ENCODE measurements around the gene LUZP1. TPM values are rescaled to one million over a fixed set of nuclear protein-coding genes. Genes with fewer than 3 reads are reported as not detected.

The LUZP1 gene
- total RNA-seq, result 20.9 and 22.8 TPM in 2 replicates

DNA sequence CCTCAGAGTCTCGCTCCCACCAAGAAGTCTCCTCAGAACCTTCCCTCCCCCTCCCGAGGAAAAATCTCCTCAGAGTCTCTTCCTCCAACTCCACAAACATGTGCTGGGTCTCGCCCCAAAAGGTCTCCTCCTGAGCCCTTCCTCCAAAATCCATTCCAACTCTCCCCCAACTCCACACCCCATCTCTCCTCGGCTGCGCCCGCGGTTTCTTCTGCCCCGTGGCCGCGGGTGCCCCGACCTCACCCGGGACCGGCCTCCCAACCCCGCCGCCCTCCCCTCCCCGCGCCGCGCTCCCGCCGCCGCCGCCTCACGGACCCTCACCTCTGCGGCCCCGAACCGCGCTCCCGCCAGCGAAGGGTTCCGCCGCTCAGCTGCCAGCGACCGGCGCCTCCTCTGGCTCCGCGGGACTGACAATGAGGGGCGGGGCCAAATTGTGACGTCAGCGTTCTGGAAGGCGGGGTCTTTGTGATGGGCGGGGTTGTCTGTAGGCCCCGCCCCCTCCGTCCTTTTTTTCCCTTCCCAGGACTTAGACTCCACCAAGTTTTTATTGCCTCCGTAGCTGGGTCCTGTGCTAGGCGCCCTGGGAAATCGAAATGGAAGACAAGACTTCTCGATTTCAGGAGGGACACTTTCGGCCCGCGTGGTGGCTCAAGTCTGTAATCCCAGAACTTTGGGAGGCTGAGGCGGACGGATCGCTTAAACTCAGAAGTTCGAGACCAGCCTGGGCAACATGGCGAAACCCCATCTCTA, at the start of gene LUZP1:
Gene LUZP1, minus strand, starts transcription at position 412 of the 750 bp plus-strand sequence.

GRCh38 chr1:23217421-23218115, 48.9 kb upstream of the LUZP1 start, which contains the start of gene HTR1D:
HTR1D (minus strand) TSS chr1:23217502; CDS start chr1:23194219, 23,283 bp downstream.

Other genes starting within 250 kb of the LUZP1 start
- not detected in 2 replicates for gene LACTBL1, start 196.0 kb downstream of the LUZP1 start, total RNA-seq
- not detected in 2 replicates for gene TEX46, start 153.0 kb downstream of the LUZP1 start, total RNA-seq
- gene KDM1A, start 149.4 kb downstream of the LUZP1 start, total RNA-seq, result 75.8 and 127 TPM in 2 replicates
- gene HTR1D, start 48.6 kb upstream of the LUZP1 start, total RNA-seq, result under 0.01 and 0.65 TPM in 2 replicates
- gene HNRNPR, start 175.4 kb upstream of the LUZP1 start, total RNA-seq, result 39.2 and 60.5 TPM in 2 replicates
- gene ZNF436, start 201.0 kb upstream of the LUZP1 start, total RNA-seq, result 4.9 and 11.2 TPM in 2 replicates

All from mesangial cell (primary cell).